HG03135 (cell line): Measurements from ENCODE around the gene SP110.
"Not testable (repeated sequence)": the region's sequence is repeated elsewhere in the genome, so short reads cannot be mapped to it uniquely, and the experiment has no call there.

Experiments used
- ATAC-seq: cut with Tn5 transposase; IDR thresholded peaks from one replicate; pipeline ENCODE4 v1.9.1; 2021; ENCODE audit warnings: mild to moderate bottlenecking, moderate library complexity; ENCODE audit not compliant: unreplicated experiment

SP110 gene

GRCh38 chr2:230225486-230225885 is 5.7 kb upstream of the SP110 start, which contains the start of gene SP140:
SP140 (plus strand) TSS chr2:230225736; CDS start chr2:230225845, 109 bp downstream.
- ATAC-seq = peak; percentile 69

- ATAC-seq = no peak
Measured at GRCh38 chr2:230224458-230224857, 4.7 kb upstream of the SP110 start.

DNA sequence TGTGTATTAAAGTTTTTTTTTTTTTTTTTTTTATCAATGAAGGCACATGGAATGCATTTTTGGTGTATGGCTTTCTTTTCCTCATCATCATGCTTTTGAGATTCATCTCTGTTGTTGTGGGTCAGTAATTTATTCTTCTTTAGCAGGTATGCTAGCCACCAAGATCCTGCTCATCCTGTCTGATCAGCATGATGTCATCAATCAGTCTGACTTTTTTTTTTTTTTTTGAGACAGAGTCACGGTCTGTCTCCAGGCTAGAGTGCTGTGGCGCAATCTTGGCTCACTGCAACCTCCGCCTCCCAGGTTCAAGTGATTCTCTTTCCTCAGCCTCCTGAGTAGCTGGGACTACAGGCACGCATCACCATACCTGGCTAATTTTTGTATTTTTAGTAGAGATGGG is 3.0 kb upstream of the SP110 start:
- not testable (repeated sequence) for ATAC-seq

DNA sequence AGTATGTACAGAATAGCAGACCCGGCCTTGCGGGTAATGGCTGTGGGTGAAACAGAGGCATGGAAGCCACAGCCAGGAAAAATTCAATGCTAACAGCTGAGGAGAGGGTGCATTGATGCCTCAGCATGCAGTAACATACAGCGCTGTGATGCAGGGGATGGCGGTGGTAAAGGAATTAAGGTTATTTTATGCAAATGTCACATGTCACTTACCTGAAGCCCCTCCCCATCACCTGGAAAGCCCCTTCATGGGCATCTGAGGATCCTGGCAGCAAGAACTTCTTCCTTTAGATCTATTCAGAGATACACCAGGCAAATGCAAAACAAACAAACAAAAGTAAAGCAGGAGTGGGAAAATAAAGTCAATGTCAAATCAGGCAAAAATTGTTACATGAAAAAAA is 1.7 kb upstream of the SP110 start:
- no peak for ATAC-seq

DNA sequence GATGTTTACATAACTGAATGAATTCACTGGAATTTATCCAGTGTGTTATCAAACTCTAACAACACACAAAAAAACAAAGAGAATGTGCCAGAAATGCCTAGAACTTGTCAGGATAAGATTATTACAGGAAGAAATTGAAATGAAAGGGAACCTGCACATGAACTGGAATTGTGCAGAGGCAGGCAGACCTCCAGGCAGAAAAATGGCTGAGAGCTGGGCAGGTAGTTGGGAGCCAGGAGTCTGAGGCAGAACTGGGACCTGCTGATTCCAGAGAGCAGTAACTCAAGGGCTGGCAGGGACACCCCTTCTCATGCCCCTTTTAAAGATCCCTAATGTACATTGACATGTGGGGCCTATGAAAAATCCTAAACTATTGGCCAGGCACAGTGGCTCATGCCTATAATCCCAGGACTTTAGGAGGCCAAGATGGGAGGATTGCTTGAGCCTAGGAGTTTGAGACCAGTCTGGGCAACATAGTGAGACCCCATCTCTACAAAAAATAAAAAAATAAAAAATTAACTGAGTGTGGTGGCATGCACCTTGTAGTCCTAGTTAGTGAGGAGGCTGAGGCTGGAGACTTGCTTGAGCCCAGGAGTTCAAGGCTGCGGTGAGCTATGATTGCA is 674 bp upstream of the SP110 start:
- ATAC-seq = no peak

GRCh38 chr2:230218421-230218820 is 1.4 kb downstream of the SP110 start:
- ATAC-seq = no peak

GRCh38 chr2:230217424-230217823 is 2.4 kb downstream of the SP110 start:
- no peak for ATAC-seq

DNA sequence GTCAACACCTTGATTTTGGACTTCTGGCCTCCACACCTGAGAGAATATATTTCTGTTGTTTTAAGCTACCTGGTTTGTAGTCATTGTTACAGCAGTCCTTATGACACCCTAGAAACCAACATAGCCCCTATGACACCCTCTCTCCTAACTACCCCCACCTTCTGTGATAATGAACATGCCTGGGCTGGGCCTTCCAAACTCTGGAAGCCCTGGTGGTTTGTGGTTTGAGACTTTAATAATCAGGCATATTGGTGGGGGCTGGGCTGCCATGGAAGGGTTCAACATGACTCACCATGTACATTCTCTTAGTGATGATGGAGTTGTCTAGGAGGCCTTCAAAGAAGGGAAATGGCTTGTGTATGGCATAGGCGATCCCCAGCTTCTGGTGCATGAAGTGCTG is 3.3 kb downstream of the SP110 start:
- ATAC-seq = no peak

- no peak for ATAC-seq
Measured at GRCh38 chr2:230209422-230210051, 10.2 kb downstream of the SP110 start.

DNA sequence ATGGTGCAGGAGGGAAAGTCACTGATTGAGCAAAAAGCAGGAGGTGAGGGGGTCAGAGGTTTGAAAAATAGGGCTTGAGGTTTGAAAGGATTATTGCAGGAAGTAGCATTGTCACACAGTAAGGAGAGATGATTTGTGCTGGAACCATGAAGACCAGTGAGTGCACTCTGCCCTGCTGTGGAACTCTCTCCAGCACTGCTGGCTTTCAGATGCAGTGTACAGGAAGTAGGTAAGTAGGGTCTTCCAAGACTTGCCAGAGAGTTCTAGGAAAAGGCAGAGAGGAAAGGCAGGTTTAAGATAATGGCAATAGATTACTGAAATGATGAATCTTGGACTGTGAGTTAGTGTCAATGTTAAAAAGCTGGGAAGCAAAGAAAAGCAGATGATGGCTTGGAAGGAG is 11.2 kb downstream of the SP110 start:
- no peak for ATAC-seq

GRCh38 chr2:230205721-230206120 is 14.1 kb downstream of the SP110 start:
- no peak for ATAC-seq

DNA sequence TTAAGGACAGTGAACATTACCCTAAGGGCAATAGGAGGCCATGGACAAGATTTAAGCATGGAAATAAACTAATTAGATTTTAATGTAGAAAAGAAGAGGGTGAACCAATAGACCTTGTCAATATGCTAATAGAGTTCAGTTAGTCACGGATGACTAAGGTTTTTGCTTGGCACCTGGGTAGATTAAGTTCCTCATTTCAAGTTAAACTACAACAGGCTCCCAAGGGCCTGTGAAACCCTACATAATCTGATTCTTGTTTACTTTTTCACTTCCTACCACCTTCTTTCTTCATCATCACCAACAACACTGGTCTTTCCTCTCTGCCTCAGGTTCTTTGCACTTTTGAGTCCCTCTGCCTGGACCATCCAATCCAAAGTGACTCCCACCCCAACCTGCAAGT is 14.8 kb downstream of the SP110 start:
- ATAC-seq = peak; percentile 56

- ATAC-seq = peak; percentile 39
Measured at GRCh38 chr2:230203110-230203676, 16.6 kb downstream of the SP110 start.

- peak; percentile 45 for ATAC-seq
Measured at GRCh38 chr2:230202430-230203109, 17.2 kb downstream of the SP110 start.

DNA sequence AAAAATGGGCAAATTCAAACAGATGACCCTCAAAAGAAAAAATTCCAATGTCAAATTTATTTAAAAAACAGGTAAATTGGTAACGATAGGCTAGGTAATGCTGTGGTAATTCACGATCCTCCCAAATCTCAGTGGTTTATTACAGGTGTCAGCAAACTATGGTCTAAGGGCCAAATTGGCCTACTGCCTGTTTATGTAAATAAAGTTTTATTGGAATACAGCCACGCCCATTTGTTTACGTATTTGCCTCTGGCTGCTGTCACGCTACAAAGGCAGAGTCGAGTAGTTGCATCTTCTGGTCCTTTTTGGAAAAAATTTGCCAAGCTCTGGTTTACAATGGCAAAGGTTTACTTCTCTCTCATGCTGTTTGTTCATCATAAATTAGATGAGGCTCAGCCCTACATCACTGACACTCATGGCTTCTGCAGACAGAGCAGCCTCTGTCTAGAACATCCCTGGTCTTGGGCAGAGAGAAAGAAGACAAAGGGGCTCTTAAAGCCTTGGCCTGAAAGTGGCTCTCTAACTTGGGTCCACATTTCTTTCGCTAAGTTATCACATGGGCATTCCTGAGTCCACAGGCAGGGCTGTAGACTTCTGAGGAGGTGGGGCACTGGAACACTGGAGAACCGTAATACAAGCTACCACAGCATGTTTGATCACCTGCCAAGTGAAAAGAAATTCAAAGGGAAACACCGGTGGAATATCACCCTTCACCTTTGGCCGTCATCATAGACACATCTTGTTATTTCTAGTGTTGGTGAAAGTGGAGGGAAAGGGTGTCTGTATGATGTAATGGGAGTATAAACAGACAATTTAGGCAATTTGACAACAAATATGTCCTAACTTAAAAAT is 34.8 kb downstream of the SP110 start:
- no peak for ATAC-seq

DNA sequence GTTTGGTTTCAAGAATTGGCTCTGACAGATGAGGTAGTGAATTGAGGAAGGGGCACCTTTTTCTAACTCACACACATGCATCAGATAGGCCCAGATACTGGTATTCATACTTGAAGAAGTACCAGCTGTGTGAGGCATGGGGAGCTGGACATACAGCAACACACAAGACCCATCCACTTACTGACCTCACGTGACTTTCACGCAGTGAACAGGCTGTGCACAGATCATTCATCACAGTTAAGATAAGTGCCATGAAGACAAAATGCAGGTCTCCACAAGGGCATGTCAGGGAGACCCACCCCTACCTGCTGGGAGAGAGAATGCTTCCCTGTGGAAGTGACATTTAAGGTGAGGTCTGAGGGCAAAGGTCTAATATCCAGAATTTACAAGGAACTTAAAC is 38.6 kb downstream of the SP110 start:
- ATAC-seq = no peak

DNA sequence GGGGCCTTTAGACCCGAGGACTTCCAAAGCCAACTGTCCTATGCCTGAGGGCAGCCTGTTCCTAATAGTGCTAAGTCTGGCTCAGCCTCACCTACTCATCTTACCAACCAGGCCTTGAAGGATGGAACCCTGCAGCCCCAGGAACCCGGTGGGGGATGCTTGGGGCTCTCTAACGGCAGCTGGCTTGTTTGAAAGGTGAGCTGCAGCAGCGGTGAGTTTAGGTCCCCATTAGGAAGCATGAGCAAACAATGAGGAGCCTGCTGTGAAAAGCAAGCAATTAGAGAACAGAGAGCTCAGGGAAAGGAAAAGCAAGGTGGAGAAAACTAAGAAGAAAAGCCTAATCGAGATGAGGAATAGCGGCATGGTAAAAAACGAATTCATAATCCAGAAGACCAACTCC is 39.9 kb downstream of the SP110 start:
- ATAC-seq = no peak

DNA sequence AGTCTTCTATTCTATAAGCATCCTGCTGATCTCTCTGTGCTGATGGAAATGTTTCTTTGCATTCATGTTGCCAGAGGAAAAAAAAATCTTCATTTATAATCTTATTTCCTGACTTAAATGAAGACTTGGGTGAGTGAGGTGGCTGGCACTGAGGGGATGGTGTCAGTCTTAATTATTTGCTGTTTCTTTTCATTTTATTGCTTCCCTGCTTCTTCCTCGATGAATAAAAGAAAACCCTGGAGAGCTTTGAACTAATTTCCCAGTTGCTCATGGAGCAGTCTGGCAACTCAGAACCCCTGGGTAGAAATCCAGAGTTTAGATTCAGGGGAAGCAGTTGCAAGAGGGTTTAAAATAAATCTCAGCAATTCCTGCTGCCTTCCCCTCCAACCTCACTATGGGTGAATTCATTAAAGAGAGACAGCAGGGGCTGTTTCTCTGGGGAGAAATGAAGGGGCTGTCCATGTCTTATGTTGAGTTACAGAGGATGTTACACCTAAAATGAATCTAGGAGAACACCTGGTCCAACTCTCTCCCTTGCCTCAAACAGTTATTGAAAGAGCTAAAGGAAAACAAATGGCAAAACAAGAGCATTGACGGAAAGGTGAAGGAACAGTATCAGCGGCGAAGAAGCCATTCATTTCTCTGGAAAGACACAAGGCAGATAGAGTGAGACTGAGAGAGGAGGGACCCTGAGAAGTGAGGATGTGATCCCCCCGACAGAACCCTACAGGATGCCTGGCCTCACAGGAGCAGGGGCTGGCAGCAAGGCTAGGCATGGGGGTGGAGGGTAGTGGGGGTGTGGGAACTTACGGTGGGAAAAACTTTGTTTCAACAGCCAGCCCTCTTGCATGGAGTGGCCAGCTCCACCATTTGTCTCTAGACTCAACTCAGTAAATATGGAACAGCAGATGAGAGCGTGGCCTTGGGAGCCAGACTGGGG is 41.0 kb downstream of the SP110 start:
- ATAC-seq = no peak

DNA sequence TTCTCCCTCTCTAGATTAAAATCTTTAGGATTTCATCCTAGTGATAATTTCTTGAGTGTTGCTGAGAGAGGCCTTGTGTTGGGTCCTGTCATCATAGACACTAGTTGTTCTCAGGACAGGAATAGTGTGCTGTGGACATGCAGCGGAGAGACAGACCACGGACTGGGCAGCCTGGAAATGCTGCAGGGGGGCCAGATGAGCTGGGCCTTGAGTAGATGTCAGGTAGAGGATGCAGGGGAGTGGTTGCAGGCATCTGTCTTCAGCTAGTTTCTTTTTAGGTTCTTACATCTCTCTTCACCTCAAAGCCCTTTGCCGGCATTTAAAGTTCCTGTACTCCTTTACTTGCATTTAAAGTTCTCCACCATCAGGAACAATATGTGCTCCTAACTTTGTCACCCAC is 42.8 kb downstream of the SP110 start:
- no peak for ATAC-seq

GRCh38 chr2:230174466-230174865 is 45.3 kb downstream of the SP110 start:
- ATAC-seq = no peak
